BLaER1 (cell line): ENCODE results near the gene C22orf42.
"Not testable (repeated sequence)": the region's sequence is repeated elsewhere in the genome, so short reads cannot be mapped to it uniquely, and the experiment has no call there.

Source experiments
- H3K27ac ChIP-seq: shearing (Covaris generic); formaldehyde crosslinking; 2 replicates; pipeline ENCODE4 v1.8.1; 2022
- H3K27me3 ChIP-seq: shearing (Covaris generic); formaldehyde crosslinking; 2 replicates; pipeline ENCODE4 v1.8.1; 2022
- H3K36me3 ChIP-seq: shearing (Covaris generic); formaldehyde crosslinking; 2 replicates; pipeline ENCODE4 v1.8.1; 2022
- H3K4me1 ChIP-seq: shearing (Covaris generic); formaldehyde crosslinking; 2 replicates; pipeline ENCODE4 v1.8.1; 2022
- H3K4me2 ChIP-seq: shearing (Covaris generic); formaldehyde crosslinking; 2 replicates; pipeline ENCODE4 v1.8.1; 2022
- H3K4me3 ChIP-seq: shearing (Covaris generic); formaldehyde crosslinking; 2 replicates; pipeline ENCODE4 v1.8.1; 2022
- H3K9ac ChIP-seq: shearing (Covaris generic); formaldehyde crosslinking; 2 replicates; pipeline ENCODE4 v1.8.1; 2022
- H3K9me3 ChIP-seq: shearing (Covaris generic); formaldehyde crosslinking; 2 replicates; pipeline ENCODE4 v1.8.1; 2022
- H4K20me1 ChIP-seq: shearing (Covaris generic); formaldehyde crosslinking; 2 replicates; pipeline ENCODE4 v1.8.1; 2022
- Cebpa-rat ChIP-seq: shearing (Covaris generic); IDR thresholded peaks from 2 replicates; pipeline ENCODE4 v1.8.1; 2022

Gene C22orf42

DNA sequence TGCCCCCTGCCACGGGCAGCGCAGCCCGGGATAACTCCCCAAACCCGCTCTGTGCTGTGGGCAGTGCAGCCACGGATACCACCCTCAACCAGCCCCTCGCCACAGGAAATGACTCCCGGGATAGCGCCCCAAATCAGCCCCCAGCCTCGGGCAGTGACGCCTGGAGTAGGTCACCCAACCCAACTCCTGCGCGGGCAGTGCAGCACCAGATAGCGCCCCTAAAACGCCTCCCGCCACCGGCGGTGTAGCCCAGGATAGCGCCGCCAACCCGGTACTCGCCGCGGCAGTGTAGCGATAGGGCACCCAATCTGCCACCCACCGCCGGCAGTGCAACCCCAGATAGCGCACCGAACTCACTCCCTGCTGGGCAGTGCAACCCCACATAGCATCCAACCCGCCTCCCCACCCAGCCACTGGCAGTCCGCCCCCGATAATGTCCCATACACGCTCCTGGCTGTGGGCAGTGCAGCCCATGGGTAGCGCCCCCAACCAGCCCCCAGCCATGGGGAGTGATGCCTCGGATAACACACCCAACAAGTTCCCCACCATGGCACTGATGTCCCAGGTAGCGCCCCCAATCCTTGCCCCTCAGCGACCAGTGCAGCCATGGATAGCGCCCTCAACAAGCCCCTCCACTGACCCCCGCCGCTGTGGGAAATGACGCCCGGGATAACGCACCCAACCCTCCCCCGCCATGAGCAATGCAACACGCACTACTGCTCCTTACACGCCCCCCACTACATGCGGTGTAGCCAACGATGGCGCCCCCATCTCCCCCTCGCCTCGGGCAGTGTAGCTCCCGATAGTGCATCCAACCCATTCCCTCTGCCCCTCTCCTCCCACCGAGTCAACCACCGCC lies 44.3 kb upstream of the C22orf42 start:
- Histone ChIP-seq H3K4me1 (peaks cover 6% of the 10 kb centered on the region; the same call in 1 of the 2 replicates), H3K27me3 (peaks cover 18% of the 10 kb centered on the region), H3K4me3 (no peak overlapping the region), H3K27ac (no peak overlapping the region), H3K9me3 (no peaks in the 10 kb centered on the region), H3K9ac (no peak overlapping the region), H3K4me2 (peak overlapping the region; percentile 53), H4K20me1 (no peaks in the 10 kb centered on the region), H3K36me3 (no peaks in the 10 kb centered on the region)
- no peak for TF ChIP-seq Cebpa-rat

GRCh38 chr22:32202539-32203180 lies 43.6 kb upstream of the C22orf42 start:
- Histone ChIP-seq H3K4me2 (peak overlapping the region; percentile 53), H3K4me3 (0 out of 2 replicates have a peak overlapping the region, but pooled peaks have one; percentile 22)

GRCh38 chr22:32202161-32202538 lies 43.0 kb upstream of the C22orf42 start:
- Histone ChIP-seq H3K4me2 (no peak overlapping the region), H3K4me1 (peaks cover 6% of the 10 kb centered on the region; the same call in 1 of the 2 replicates), H3K36me3 (no peaks in the 10 kb centered on the region), H3K27ac (no peak overlapping the region), H3K27me3 (peaks cover 18% of the 10 kb centered on the region), H3K9me3 (no peaks in the 10 kb centered on the region), H4K20me1 (no peaks in the 10 kb centered on the region), H3K9ac (no peak overlapping the region), H3K4me3 (no peak overlapping the region)
- no peak for TF ChIP-seq Cebpa-rat

More at GRCh38 chr22:32202539-32203180, 43.6 kb upstream of the C22orf42 start:
- Histone ChIP-seq H4K20me1 (no peaks in the 10 kb centered on the region), H3K4me1 (peaks cover 6% of the 10 kb centered on the region; the same call in 1 of the 2 replicates), H3K36me3 (no peaks in the 10 kb centered on the region), H3K9me3 (no peaks in the 10 kb centered on the region), H3K27ac (no peak overlapping the region), H3K27me3 (peaks cover 18% of the 10 kb centered on the region), H3K9ac (no peak overlapping the region)
- no peak for TF ChIP-seq Cebpa-rat

DNA sequence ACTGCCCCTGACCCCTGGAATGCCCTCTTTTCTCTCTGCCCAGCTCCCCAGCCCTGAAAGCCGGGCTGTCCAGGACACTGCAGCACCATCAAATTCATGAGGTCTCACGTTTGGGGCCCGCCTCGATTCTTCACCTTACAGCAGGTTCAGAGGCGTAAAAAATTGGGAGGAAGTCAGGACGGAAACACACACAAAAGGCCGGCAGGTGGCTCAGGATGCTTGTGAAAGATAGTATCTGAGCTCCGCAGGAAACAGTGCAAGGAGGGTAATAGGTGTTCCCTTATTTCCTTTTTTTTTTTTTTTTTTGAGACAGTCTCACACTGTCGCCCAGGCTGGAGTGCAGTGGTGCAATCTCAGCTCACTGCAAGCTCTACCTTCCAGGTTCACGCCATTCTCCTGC lies 41.6 kb upstream of the C22orf42 start:
- no peak overlapping the region for H3K4me3 ChIP-seq
- no peaks in the 10 kb centered on the region for H4K20me1 ChIP-seq
- peaks cover 6% of the 10 kb centered on the region; the same call in 1 of the 2 replicates for H3K4me1 ChIP-seq
- no peak for TF ChIP-seq Cebpa-rat
- H3K36me3 ChIP-seq = no peaks in the 10 kb centered on the region
- H3K9ac ChIP-seq = no peak overlapping the region
- peaks cover 18% of the 10 kb centered on the region for H3K27me3 ChIP-seq
- H3K4me2 ChIP-seq = no peak overlapping the region
- no peaks in the 10 kb centered on the region for H3K9me3 ChIP-seq
- H3K27ac ChIP-seq = no peak overlapping the region

GRCh38 chr22:32199961-32200360 lies 40.9 kb upstream of the C22orf42 start:
- TF ChIP-seq Cebpa-rat = no peak
- no peaks in the 10 kb centered on the region for H3K36me3 ChIP-seq
- no peak overlapping the region for H3K27ac ChIP-seq
- peaks cover 6% of the 10 kb centered on the region; the same call in 1 of the 2 replicates for H3K4me1 ChIP-seq
- no peaks in the 10 kb centered on the region for H3K9me3 ChIP-seq
- H3K4me2 ChIP-seq = no peak overlapping the region
- H4K20me1 ChIP-seq = no peaks in the 10 kb centered on the region
- H3K9ac ChIP-seq = no peak overlapping the region
- H3K27me3 ChIP-seq = peaks cover 18% of the 10 kb centered on the region
- H3K4me3 ChIP-seq = no peak overlapping the region

- TF ChIP-seq Cebpa-rat = no peak
- H3K27me3 ChIP-seq = peaks cover 18% of the 10 kb centered on the region
- H3K4me3 ChIP-seq = no peak overlapping the region
- no peaks in the 10 kb centered on the region for H3K9me3 ChIP-seq
- no peak overlapping the region for H3K4me2 ChIP-seq
- H3K4me1 ChIP-seq = peaks cover 6% of the 10 kb centered on the region; the same call in 1 of the 2 replicates
- no peak overlapping the region for H3K9ac ChIP-seq
- no peaks in the 10 kb centered on the region for H3K36me3 ChIP-seq
- no peak overlapping the region for H3K27ac ChIP-seq
- no peaks in the 10 kb centered on the region for H4K20me1 ChIP-seq
These were observed 40.2 kb upstream of the C22orf42 start for GRCh38 chr22:32199341-32199740.

DNA sequence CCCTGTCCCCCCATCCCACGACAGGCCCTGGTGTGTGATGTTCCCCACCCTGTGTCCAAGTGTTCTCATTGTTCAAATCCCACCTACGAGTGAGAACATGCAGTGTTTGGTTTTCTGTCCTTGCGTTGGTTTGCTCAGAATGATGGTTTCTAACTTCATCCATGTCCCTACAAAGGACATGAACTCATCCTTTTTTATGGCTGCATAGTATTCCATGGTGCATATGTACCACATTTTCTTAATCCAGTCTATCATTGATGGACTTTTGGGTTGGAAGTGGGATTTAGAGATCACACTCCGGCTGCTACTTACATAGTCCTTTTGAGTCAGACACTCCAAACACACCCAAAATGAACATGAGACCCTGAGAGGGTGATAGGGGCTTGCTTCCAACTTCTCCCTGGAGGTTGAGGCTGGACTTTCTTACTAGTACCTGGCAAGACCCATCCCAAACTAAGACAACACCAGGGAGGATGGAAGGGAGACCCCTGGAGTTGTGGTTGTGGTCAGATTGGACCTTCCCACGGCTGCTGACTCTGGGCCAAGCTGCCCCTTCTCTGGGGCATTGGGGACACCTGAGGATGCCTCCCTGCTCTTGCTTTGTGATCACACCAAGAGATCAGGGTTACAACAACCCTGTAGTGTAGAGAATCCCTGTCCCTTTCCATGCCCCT lies 38.6 kb upstream of the C22orf42 start:
- H3K4me3 ChIP-seq, H3K4me1 ChIP-seq, H3K9me3 ChIP-seq, H3K9ac ChIP-seq, H3K27me3 ChIP-seq, H3K4me2 ChIP-seq, H3K27ac ChIP-seq, H4K20me1 ChIP-seq, H3K36me3 ChIP-seq: not testable (repeated sequence)

GRCh38 chr22:32195900-32196299 lies 36.8 kb upstream of the C22orf42 start:
- not testable (repeated sequence) for H3K4me1 ChIP-seq, H3K36me3 ChIP-seq, H3K9ac ChIP-seq, H3K27me3 ChIP-seq, H4K20me1 ChIP-seq, H3K27ac ChIP-seq, H3K9me3 ChIP-seq, H3K4me2 ChIP-seq, H3K4me3 ChIP-seq

DNA sequence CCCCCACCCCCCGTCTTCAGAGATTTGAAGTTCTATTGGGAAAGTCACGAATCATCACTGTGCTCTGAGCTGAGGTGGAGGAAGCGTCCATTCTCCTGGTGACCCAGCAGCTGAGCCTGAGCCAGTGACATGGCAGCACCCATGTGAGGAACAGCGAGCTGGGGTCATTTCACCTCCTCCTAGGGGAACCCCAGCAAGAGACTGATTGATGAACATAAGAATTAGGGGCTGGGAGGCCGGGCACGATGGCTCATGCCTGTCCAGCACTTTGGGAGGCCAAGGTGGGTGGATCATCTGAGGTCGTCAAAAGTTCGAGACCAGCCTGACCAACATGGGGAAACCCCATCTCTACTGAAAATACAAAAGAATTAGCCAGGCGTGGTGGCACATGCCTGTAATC lies 34.2 kb upstream of the C22orf42 start:
- H4K20me1 ChIP-seq, H3K9ac ChIP-seq, H3K27me3 ChIP-seq, H3K4me1 ChIP-seq, H3K4me2 ChIP-seq, H3K36me3 ChIP-seq, H3K27ac ChIP-seq, H3K9me3 ChIP-seq, H3K4me3 ChIP-seq: not testable (repeated sequence)

DNA sequence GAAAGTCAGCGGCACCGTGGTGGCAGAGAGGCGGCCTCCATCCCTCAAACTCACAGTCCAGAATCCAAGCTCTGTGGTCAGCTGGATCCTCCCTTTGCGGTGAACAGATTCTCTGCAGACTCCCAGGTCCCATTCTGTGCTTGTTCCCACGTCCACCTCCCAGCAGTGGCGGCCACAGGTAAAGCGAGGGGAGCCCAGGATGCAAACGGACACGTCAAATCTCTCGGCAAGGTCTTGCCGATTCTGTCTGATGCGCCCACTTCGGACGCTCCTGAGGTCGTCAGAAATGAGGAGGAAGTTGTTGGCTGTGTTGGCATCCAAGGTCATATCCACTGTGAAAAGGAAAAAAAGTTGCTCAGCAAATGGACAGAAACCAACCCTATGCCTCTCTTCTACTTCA lies 31.9 kb upstream of the C22orf42 start:
- not testable (repeated sequence) for H3K36me3 ChIP-seq, H3K4me3 ChIP-seq, H3K4me1 ChIP-seq, H3K27ac ChIP-seq, H3K9me3 ChIP-seq, H4K20me1 ChIP-seq, H3K9ac ChIP-seq, H3K4me2 ChIP-seq, H3K27me3 ChIP-seq
